Endothelial cell of umbilical vein (primary cell): ENCODE data around the gene NR1H3.

ENCODE experiments used
- EZH2 ChIP-seq: IDR thresholded peaks from 2 replicates; pipeline ENCODE4 v1.6.1; 2012; ENCODE audit warnings: borderline replicate concordance, low read depth, mild to moderate bottlenecking, moderate library complexity, low read length, inconsistent platforms; ENCODE audit not compliant: severe bottlenecking
- JUN ChIP-seq: IDR thresholded peaks from 2 replicates; pipeline ENCODE4 v1.6.1; 2011; ENCODE audit warnings: borderline replicate concordance, low read depth; ENCODE audit not compliant: insufficient read length, insufficient read depth
- POLR2AphosphoS5 ChIP-seq: IDR thresholded peaks from 2 replicates; pipeline ENCODE4 v1.6.1; 2012; ENCODE audit warnings: low read depth, mild to moderate bottlenecking, control low read depth, low read length, moderate library complexity; ENCODE audit not compliant: insufficient read depth
- TF ChIP-seq, protein P1 (sequence below), 2 donors: IDR thresholded peaks; 1 replicate in 1 of 2; 2 replicates in 1 of 2; pipeline ENCODE4 v1.5.1; 2011; ENCODE audit warnings: low read length in 2 of 2, mild to moderate bottlenecking in 2 of 2, moderate library complexity in 2 of 2, control low read depth in 1 of 2, inconsistent platforms in 1 of 2, low read depth in 1 of 2; ENCODE audit not compliant: insufficient read depth in 1 of 2; ENCODE audit errors: extremely low read depth in 1 of 2
- TF ChIP-seq, protein P2 (sequence below): IDR thresholded peaks from 2 replicates; pipeline ENCODE4 v1.6.1; 2011; ENCODE audit not compliant: insufficient read depth, insufficient read length

DNA sequence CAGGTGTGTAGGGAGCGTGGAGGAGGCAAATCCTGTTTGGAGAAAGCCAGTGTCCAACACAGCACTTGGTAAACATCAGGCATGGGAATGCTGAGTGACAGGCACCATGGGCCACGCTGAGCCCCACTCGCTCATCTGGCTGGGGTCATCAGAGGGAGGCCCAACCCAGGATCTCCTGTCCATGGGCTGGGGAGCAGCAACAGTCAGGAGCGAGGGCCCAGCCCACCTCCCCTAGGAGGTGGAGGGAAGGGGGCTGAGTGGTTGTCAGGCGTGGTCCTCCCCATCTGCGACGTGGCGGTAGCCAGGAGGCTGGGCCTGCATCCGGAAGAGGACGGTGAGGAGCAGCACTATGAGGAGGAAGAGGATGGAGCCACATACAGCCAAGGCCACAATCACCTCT lies 17.9 kb upstream of the NR1H3 start:
- TF ChIP-seq, protein P1, sequence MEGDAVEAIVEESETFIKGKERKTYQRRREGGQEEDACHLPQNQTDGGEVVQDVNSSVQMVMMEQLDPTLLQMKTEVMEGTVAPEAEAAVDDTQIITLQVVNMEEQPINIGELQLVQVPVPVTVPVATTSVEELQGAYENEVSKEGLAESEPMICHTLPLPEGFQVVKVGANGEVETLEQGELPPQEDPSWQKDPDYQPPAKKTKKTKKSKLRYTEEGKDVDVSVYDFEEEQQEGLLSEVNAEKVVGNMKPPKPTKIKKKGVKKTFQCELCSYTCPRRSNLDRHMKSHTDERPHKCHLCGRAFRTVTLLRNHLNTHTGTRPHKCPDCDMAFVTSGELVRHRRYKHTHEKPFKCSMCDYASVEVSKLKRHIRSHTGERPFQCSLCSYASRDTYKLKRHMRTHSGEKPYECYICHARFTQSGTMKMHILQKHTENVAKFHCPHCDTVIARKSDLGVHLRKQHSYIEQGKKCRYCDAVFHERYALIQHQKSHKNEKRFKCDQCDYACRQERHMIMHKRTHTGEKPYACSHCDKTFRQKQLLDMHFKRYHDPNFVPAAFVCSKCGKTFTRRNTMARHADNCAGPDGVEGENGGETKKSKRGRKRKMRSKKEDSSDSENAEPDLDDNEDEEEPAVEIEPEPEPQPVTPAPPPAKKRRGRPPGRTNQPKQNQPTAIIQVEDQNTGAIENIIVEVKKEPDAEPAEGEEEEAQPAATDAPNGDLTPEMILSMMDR (IDR thresholded peaks at IDR 0.05; ENCODE audit: extremely low read depth in 1 of 2, insufficient read depth in 1 of 2, low read depth in 1 of 2, low read length in 2 of 2) = no peak
- TF ChIP-seq JUN = no peak
- no peak for TF ChIP-seq POLR2AphosphoS5
- TF ChIP-seq EZH2 = no peak
- TF ChIP-seq, protein P2, sequence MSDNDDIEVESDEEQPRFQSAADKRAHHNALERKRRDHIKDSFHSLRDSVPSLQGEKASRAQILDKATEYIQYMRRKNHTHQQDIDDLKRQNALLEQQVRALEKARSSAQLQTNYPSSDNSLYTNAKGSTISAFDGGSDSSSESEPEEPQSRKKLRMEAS = no peak
